ENCODE measurements around the gene CHRNG. TPM values are rescaled to one million over a fixed set of nuclear protein-coding genes. Genes with fewer than 3 reads are reported as not detected.

CHRNG gene
- total and polyA plus RNA-seq, 2 donors from 2014 or later, result not detected

DNA sequence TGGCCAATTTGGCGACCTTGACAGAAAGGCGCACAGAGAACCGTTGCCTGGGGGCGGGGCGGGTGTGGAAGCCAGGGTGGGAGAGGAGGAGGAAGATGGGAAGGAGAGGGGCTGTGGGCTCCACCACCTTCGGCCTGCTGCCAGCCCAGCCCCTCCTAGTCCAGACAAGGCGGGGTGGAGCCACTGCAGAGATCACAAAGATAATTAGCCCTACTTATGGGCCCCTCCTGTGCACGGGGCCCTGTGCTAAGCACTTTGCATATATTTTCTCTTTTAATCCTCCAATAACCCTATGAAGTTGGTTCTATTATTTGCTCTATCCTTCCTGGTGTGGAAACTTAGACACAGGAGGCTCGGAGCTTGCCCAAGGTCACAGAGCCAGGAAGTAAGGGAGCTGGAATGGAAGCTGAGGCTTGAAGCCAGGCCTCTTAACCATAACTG, 38.1 kb upstream of the CHRNG start:
- TF ChIP-seq, protein P1, sequence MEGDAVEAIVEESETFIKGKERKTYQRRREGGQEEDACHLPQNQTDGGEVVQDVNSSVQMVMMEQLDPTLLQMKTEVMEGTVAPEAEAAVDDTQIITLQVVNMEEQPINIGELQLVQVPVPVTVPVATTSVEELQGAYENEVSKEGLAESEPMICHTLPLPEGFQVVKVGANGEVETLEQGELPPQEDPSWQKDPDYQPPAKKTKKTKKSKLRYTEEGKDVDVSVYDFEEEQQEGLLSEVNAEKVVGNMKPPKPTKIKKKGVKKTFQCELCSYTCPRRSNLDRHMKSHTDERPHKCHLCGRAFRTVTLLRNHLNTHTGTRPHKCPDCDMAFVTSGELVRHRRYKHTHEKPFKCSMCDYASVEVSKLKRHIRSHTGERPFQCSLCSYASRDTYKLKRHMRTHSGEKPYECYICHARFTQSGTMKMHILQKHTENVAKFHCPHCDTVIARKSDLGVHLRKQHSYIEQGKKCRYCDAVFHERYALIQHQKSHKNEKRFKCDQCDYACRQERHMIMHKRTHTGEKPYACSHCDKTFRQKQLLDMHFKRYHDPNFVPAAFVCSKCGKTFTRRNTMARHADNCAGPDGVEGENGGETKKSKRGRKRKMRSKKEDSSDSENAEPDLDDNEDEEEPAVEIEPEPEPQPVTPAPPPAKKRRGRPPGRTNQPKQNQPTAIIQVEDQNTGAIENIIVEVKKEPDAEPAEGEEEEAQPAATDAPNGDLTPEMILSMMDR (IDR thresholded peaks at IDR 0.05; ENCODE audit: borderline replicate concordance, extremely low read depth, insufficient read depth), result no peak
- peaks cover 7% of the 10 kb centered on the region for H3K27me3 ChIP-seq (ENCODE audit: control insufficient read depth, insufficient read depth, low read length)
- H3K27ac ChIP-seq (ENCODE audit: low read depth in 2 of 2, low read length in 2 of 2), result no peak overlapping the region
- FAIRE-seq (no peak), DNase-seq (no peak)
- no peaks in the 10 kb centered on the region for H3K4me1 ChIP-seq (ENCODE audit: control insufficient read depth in 2 of 3, insufficient read depth in 2 of 3, low read depth in 1 of 3, low read length in 3 of 3)
- H3K36me3 ChIP-seq (ENCODE audit: control insufficient read depth in 2 of 3, insufficient read depth in 3 of 3, low read length in 3 of 3), result no peaks in the 10 kb centered on the region
- H3K4me3 ChIP-seq (ENCODE audit: low read length in 3 of 3), result no peak overlapping the region
- no peaks in the 10 kb centered on the region for H3K9me3 ChIP-seq (ENCODE audit: control insufficient read depth in 2 of 3, insufficient read depth in 1 of 3, low read length in 3 of 3)
- H3K9ac ChIP-seq (ENCODE audit: low read length in 3 of 3), result no peak overlapping the region
- intact Hi-C loops (cut with DNase I), result no loop called here

DNA sequence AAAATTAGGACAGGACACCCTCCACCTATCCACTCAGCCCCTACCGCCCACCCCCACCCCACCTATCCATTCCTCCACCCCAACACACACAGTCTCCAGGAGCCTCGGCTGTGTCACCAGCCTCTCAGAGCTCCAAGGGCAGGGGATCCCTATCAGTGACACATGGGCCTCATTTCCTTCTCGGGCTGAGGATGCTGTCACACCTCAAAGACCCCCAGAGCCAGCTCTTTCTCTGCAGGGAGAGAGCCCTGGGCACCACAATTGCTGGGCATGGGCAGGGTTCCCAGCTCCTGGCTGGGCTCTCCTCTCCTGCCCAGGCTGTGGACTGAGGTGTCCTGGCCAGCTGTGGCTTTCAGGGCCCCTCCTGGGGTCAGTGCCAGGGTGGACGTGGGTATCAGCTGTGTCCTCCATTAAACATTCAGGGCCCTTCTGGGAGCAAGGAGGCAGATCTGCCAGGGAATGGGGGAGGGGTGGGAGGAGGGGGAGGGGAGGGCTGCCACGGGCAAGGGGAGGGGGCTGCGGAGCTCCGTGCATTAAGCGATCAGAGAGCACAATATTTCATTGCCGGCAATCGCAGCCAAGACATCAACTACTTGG, 37.6 kb upstream of the CHRNG start:
- DNase-seq (peak in 1 of 5 donors; percentile 75), FAIRE-seq (no peak)
- TF ChIP-seq, protein P1 (IDR thresholded peaks at IDR 0.05; ENCODE audit: borderline replicate concordance, extremely low read depth, insufficient read depth), result no peak
- Histone ChIP-seq H3K36me3 (ENCODE audit: control insufficient read depth in 2 of 3, insufficient read depth in 3 of 3, low read length in 3 of 3) (no peaks in the 10 kb centered on the region), H3K27ac (ENCODE audit: low read depth in 2 of 2, low read length in 2 of 2) (no peak overlapping the region), H3K9ac (ENCODE audit: low read length in 3 of 3) (no peak overlapping the region), H3K4me1 (ENCODE audit: control insufficient read depth in 2 of 3, insufficient read depth in 2 of 3, low read depth in 1 of 3, low read length in 3 of 3) (no peaks in the 10 kb centered on the region), H3K9me3 (ENCODE audit: control insufficient read depth in 2 of 3, insufficient read depth in 1 of 3, low read length in 3 of 3) (no peaks in the 10 kb centered on the region), H3K27me3 (ENCODE audit: control insufficient read depth, insufficient read depth, low read length) (peaks cover 7% of the 10 kb centered on the region), H3K4me3 (ENCODE audit: low read length in 3 of 3) (no peak overlapping the region)
- intact Hi-C loops (cut with DNase I), result no loop called here

DNA sequence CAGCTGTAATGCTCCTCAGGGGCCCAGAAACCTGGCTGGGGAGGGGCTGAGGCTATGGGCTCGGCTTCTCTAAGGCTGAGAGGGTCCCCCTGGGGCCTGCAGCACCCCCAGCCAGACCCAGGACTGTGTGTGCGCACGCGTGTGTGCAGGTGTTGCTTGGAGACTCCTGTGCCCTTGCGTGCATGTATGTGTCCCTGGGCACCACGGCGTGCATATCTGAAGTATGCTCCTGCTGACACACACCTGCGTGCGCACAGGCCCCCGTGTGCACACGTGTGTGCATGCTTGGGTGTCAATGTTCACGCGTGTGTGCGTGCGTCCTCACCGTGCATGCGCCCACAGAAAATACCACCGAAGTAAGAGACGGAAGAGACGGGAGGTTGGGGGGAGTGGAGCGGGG, 37.0 kb upstream of the CHRNG start:
- TF ChIP-seq, protein P1 (IDR thresholded peaks at IDR 0.05; ENCODE audit: borderline replicate concordance, extremely low read depth, insufficient read depth), result no peak
- H3K27me3 ChIP-seq (ENCODE audit: control insufficient read depth, insufficient read depth, low read length), result peaks cover 7% of the 10 kb centered on the region
- intact Hi-C loops (cut with DNase I), result no loop called here
- H3K9ac ChIP-seq (ENCODE audit: low read length in 3 of 3), result no peak overlapping the region
- FAIRE-seq (no peak), DNase-seq (peak in 2 of 5 donors; percentile 43 to 82)
- no peak overlapping the region for H3K4me3 ChIP-seq (ENCODE audit: low read length in 3 of 3)
- no peaks in the 10 kb centered on the region for H3K36me3 ChIP-seq (ENCODE audit: control insufficient read depth in 2 of 3, insufficient read depth in 3 of 3, low read length in 3 of 3)
- no peaks in the 10 kb centered on the region for H3K4me1 ChIP-seq (ENCODE audit: control insufficient read depth in 2 of 3, insufficient read depth in 2 of 3, low read depth in 1 of 3, low read length in 3 of 3)
- H3K27ac ChIP-seq (ENCODE audit: low read depth in 2 of 2, low read length in 2 of 2), result no peak overlapping the region
- no peaks in the 10 kb centered on the region for H3K9me3 ChIP-seq (ENCODE audit: control insufficient read depth in 2 of 3, insufficient read depth in 1 of 3, low read length in 3 of 3)

Data from kidney (tissue), 14 donors.